ENCODE results near the gene PLEKHG3. TPM values are rescaled to one million over a fixed set of nuclear protein-coding genes. Genes with fewer than 3 reads are reported as not detected.

Gene PLEKHG3
- total and polyA plus RNA-seq, 10 of the 15 experiments (the other 5 are each of a cell fraction or from before 2014, with no cell fraction given) = 0.03 to 0.73 (median 0.07) TPM; not detected in 5

GRCh38 chr14:64674829-64675228 is 29.4 kb upstream of the PLEKHG3 start (continued):
- TF ChIP-seq USF1 (IDR thresholded peaks at IDR 0.05; ENCODE audit: borderline replicate concordance, extremely low read length, insufficient read depth, low read depth, low read length) (no peak), TCF12 (IDR thresholded peaks at IDR 0.05; ENCODE audit: low read depth, low read length) (no peak)

GRCh38 chr14:64675312-64675711 is 28.9 kb upstream of the PLEKHG3 start:
- H3K9ac ChIP-seq (ENCODE audit: control insufficient read depth, insufficient read depth, low read length) = no peak overlapping the region
- H3K27me3 ChIP-seq (replicated peaks in 1 of 2; ENCODE audit: control insufficient read depth in 2 of 2, insufficient read depth in 2 of 2, low read length in 1 of 2) = no peaks in the 10 kb centered on the region
- ChIA-PET POLR2A (interaction anchor here (0.6 to 1.1 kb wide), 3 partner anchors 36 to 836 kb away, joined by 3 to 7 read pairs (median 4); no protein-coding TSS in a partner anchor), RAD21 (ENCODE audit: unreplicated experiment) (interaction anchor here (1.4 kb wide), 1 partner anchor 24 kb away, joined by 6 read pairs; no protein-coding TSS in a partner anchor), SMC1A (ENCODE audit: uncharacterized antibody, unreplicated experiment) (interaction anchor here (0.6 to 2.2 kb wide), 5 partner anchors 13 to 217 kb away, joined by 3 to 7 read pairs (median 3); no protein-coding TSS in a partner anchor), CTCF (interaction anchor here (1.6 to 9.8 kb wide), 2 partner anchors 86 to 91 kb away, joined by 3 to 69 read pairs; no protein-coding TSS in a partner anchor)
- intact Hi-C loops (cut with micrococcal nuclease; ENCODE audit: unreplicated experiment) = loop anchor here (10.0 kb wide), 1 partner anchor 309 kb away; the partner anchor contains the start of gene FNTB
- peaks cover 6% of the 10 kb centered on the region for H3K4me1 ChIP-seq (ENCODE audit: control insufficient read depth, insufficient read depth, low read length)
- no peak overlapping the region for H2AFZ ChIP-seq (ENCODE audit: control insufficient read depth, low read depth, low read length)
- in situ Hi-C loops (cut with MboI) = no loop called here
- WGBS (ENCODE audit: insufficient coverage, insufficient replicate concordance, low lambda C conversion rate, missing lambda C conversion rate) = 47% methylated on average over 3 of the region's 3 CpGs
- ATAC-seq (no peak), FAIRE-seq (no peak), DNase-seq (ENCODE audit: low read depth, low spot score) (no peak)
- no peak overlapping the region for H3K4me2 ChIP-seq (ENCODE audit: control insufficient read depth, insufficient read depth)
- no peaks in the 10 kb centered on the region for H3K36me3 ChIP-seq (ENCODE audit: control insufficient read depth in 2 of 2, insufficient read depth in 2 of 2, low read length in 1 of 2)
- no TSS peak for BruUV-seq (replicated peaks)
- H3K9me3 ChIP-seq (replicated peaks; ENCODE audit: control insufficient read depth, insufficient read depth, low read length) = no peaks in the 10 kb centered on the region; the same call in 2 of the 3 replicates
- H4K20me1 ChIP-seq (ENCODE audit: control insufficient read depth, insufficient read depth) = no peaks in the 10 kb centered on the region
- no peak for TF ChIP-seq TCF7 (IDR thresholded peaks at IDR 0.05; ENCODE audit: borderline replicate concordance)
- TF ChIP-seq BRCA1 (IDR thresholded peaks at IDR 0.05; ENCODE audit: low read depth, low read length) = no peak
- TF ChIP-seq BMI1 (IDR thresholded peaks at IDR 0.05; ENCODE audit: borderline replicate concordance) = no peak
- no peak for TF ChIP-seq MLLT1 (IDR thresholded peaks at IDR 0.05)
- no peak for TF ChIP-seq RBBP5 (conservative IDR thresholded peaks at IDR 0.05)
- no peak for TF ChIP-seq NFYB (IDR thresholded peaks at IDR 0.05; ENCODE audit: insufficient read depth, low read depth, low read length)
- no peak overlapping the region for H3K27ac ChIP-seq (ENCODE audit: control insufficient read depth, insufficient read depth)
- no peak overlapping the region for H3K4me3 ChIP-seq
- no peaks in the 10 kb centered on the region for H3K79me2 ChIP-seq (ENCODE audit: control insufficient read depth, insufficient read depth, low read length)
